ENCODE data around the gene NHS.

NHS gene

GRCh38 chrX:17687648-17688047 is 312.6 kb downstream of the NHS start:
- Histone ChIP-seq H2BK120ac (ENCODE audit: low read depth, low read length) (no peak overlapping the region), H3K27ac (ENCODE audit: low read depth, low read length) (no peak overlapping the region), H3K4me3 (ENCODE audit: low read length) (no peak overlapping the region), H3K56ac (ENCODE audit: low read length) (no peak overlapping the region), H3K79me2 (ENCODE audit: control insufficient read depth, insufficient read depth, low read length) (no peaks in the 10 kb centered on the region), H4K5ac (ENCODE audit: low read length) (no peak overlapping the region), H2BK15ac (replicated peaks; ENCODE audit: low read depth) (no peak overlapping the region), H3K4ac (ENCODE audit: low read depth, low read length) (no peak overlapping the region), H3K36me3 (ENCODE audit: control insufficient read depth, insufficient read depth, low read length) (no peaks in the 10 kb centered on the region), H3K4me1 (ENCODE audit: control insufficient read depth, low read depth, low read length) (no peaks in the 10 kb centered on the region), H2BK5ac (ENCODE audit: low read length) (no peak overlapping the region), H3K9ac (ENCODE audit: low read length) (no peak overlapping the region), H2AK5ac (ENCODE audit: low read length) (no peak overlapping the region), H3K4me2 (ENCODE audit: low read length) (no peak overlapping the region), H4K8ac (ENCODE audit: low read depth, low read length) (no peak overlapping the region), H3K79me1 (ENCODE audit: low read length) (no peaks in the 10 kb centered on the region), H3K18ac (ENCODE audit: low read length) (no peak overlapping the region), H3K23ac (ENCODE audit: low read length) (no peak overlapping the region), H3K27me3 (ENCODE audit: insufficient read depth, low read length, poor library complexity) (no peaks in the 10 kb centered on the region)
- WGBS (ENCODE audit: extremely low coverage, insufficient coverage, low lambda C conversion rate) = no CpG with 5 or more reads among the region's 14 CpGs
- no peak for DNase-seq

DNA sequence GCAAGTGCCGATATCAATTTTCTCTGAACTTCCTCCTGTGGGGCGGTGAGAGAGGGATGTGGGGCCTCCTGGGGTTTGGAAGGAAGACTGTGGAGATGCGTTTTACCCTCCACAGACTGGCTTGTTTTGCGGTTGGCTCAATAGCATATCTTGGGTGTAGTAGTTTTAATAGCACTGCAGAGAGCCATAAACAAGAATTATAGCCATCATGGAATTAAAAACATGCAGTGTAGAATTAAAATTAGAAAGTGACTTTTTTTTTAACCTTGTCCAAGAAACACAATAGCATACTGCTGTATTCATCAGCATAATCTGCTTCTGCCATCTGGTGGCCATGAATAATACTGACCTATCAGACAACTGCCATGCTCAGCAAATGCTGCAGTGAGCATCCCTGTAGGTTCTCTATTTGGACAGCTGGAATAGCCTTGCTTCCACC is 315.0 kb downstream of the NHS start:
- Histone ChIP-seq H4K5ac (ENCODE audit: low read length) (no peak overlapping the region), H3K23ac (ENCODE audit: low read length) (no peak overlapping the region), H2BK120ac (ENCODE audit: low read depth, low read length) (no peak overlapping the region), H2BK5ac (ENCODE audit: low read length) (no peak overlapping the region), H3K4me2 (ENCODE audit: low read length) (no peak overlapping the region), H3K27ac (ENCODE audit: low read depth, low read length) (no peak overlapping the region), H3K36me3 (ENCODE audit: control insufficient read depth, insufficient read depth, low read length) (no peaks in the 10 kb centered on the region), H3K18ac (ENCODE audit: low read length) (no peak overlapping the region), H3K4ac (ENCODE audit: low read depth, low read length) (no peak overlapping the region), H3K79me1 (ENCODE audit: low read length) (no peaks in the 10 kb centered on the region), H3K4me1 (ENCODE audit: control insufficient read depth, low read depth, low read length) (no peaks in the 10 kb centered on the region), H4K8ac (ENCODE audit: low read depth, low read length) (no peak overlapping the region), H3K27me3 (ENCODE audit: insufficient read depth, low read length, poor library complexity) (no peaks in the 10 kb centered on the region), H3K56ac (ENCODE audit: low read length) (no peak overlapping the region), H3K9ac (ENCODE audit: low read length) (no peak overlapping the region), H3K79me2 (ENCODE audit: control insufficient read depth, insufficient read depth, low read length) (no peaks in the 10 kb centered on the region), H3K4me3 (ENCODE audit: low read length) (no peak overlapping the region), H2AK5ac (ENCODE audit: low read length) (no peak overlapping the region), H2BK15ac (replicated peaks; ENCODE audit: low read depth) (no peak overlapping the region)
- peak; percentile 49 for DNase-seq
- WGBS (ENCODE audit: extremely low coverage, insufficient coverage, low lambda C conversion rate) = no CpG with 5 or more reads among the region's 4 CpGs

DNA sequence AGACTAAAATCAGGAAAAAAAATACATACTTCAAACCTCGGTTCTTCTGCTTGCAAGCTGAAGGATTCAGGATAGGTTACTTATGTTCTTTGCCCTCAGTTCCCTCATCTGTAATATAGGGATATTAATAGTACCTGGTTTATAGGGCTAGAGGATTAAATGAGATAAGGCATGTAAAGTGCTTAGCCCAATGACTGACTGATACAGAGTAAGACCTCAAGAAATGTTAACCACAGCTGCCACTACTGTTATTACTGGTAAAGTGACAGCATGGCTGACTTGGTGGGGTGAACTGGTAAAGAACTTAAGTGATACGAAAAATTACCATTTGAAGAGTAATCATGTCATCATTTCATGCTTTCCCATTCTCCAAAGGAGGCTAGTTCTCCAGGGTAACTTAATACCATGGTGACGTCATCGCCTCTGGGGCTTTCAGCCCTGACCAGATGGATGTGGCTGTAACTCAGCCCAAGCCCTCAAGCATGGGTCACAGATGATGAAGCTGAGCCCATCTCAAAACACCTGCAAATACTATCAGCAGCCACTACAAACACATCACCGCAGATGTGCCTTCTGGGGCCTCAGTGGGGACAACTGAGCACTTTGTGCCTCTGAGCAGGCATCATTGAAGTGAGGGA is 317.8 kb downstream of the NHS start:
- H3K27ac ChIP-seq (ENCODE audit: low read depth, low read length) = no peak overlapping the region
- no CpG with 5 or more reads among the region's 5 CpGs for WGBS (ENCODE audit: extremely low coverage, insufficient coverage, low lambda C conversion rate)
- H2AK5ac ChIP-seq (ENCODE audit: low read length) = no peak overlapping the region
- no peak overlapping the region for H2BK15ac ChIP-seq (replicated peaks; ENCODE audit: low read depth)
- DNase-seq = peak; percentile 59
- no peak overlapping the region for H3K4me3 ChIP-seq (ENCODE audit: low read length)
- no peak overlapping the region for H3K56ac ChIP-seq (ENCODE audit: low read length)
- no peak overlapping the region for H4K5ac ChIP-seq (ENCODE audit: low read length)
- no peak overlapping the region for H3K23ac ChIP-seq (ENCODE audit: low read length)
- H3K4me1 ChIP-seq (ENCODE audit: control insufficient read depth, low read depth, low read length) = no peaks in the 10 kb centered on the region
- no peak overlapping the region for H3K4me2 ChIP-seq (ENCODE audit: low read length)
- no peak overlapping the region for H3K9ac ChIP-seq (ENCODE audit: low read length)
- H3K79me2 ChIP-seq (ENCODE audit: control insufficient read depth, insufficient read depth, low read length) = no peaks in the 10 kb centered on the region
- no peak overlapping the region for H2BK120ac ChIP-seq (ENCODE audit: low read depth, low read length)
- H3K27me3 ChIP-seq (ENCODE audit: insufficient read depth, low read length, poor library complexity) = no peaks in the 10 kb centered on the region
- H3K4ac ChIP-seq (ENCODE audit: low read depth, low read length) = no peak overlapping the region
- no peak overlapping the region for H2BK5ac ChIP-seq (ENCODE audit: low read length)
- no peaks in the 10 kb centered on the region for H3K36me3 ChIP-seq (ENCODE audit: control insufficient read depth, insufficient read depth, low read length)
- no peak overlapping the region for H4K8ac ChIP-seq (ENCODE audit: low read depth, low read length)
- no peaks in the 10 kb centered on the region for H3K79me1 ChIP-seq (ENCODE audit: low read length)
- H3K18ac ChIP-seq (ENCODE audit: low read length) = no peak overlapping the region

GRCh38 chrX:17697191-17697590 is 322.2 kb downstream of the NHS start:
- Histone ChIP-seq H2BK15ac (replicated peaks; ENCODE audit: low read depth) (no peak overlapping the region), H3K9ac (ENCODE audit: low read length) (no peak overlapping the region), H2BK5ac (ENCODE audit: low read length) (no peak overlapping the region), H3K18ac (ENCODE audit: low read length) (no peak overlapping the region), H4K5ac (ENCODE audit: low read length) (no peak overlapping the region), H3K36me3 (ENCODE audit: control insufficient read depth, insufficient read depth, low read length) (no peaks in the 10 kb centered on the region), H3K4ac (ENCODE audit: low read depth, low read length) (no peak overlapping the region), H3K56ac (ENCODE audit: low read length) (no peak overlapping the region), H2BK120ac (ENCODE audit: low read depth, low read length) (no peak overlapping the region), H4K8ac (ENCODE audit: low read depth, low read length) (no peak overlapping the region), H2AK5ac (ENCODE audit: low read length) (no peak overlapping the region), H3K27me3 (ENCODE audit: insufficient read depth, low read length, poor library complexity) (no peaks in the 10 kb centered on the region), H3K23ac (ENCODE audit: low read length) (no peak overlapping the region), H3K27ac (ENCODE audit: low read depth, low read length) (no peak overlapping the region), H3K4me1 (ENCODE audit: control insufficient read depth, low read depth, low read length) (no peaks in the 10 kb centered on the region), H3K4me2 (ENCODE audit: low read length) (no peak overlapping the region), H3K4me3 (ENCODE audit: low read length) (no peak overlapping the region), H3K79me1 (ENCODE audit: low read length) (no peaks in the 10 kb centered on the region), H3K79me2 (ENCODE audit: control insufficient read depth, insufficient read depth, low read length) (no peaks in the 10 kb centered on the region)
- no CpG with 5 or more reads among the region's 1 CpG for WGBS (ENCODE audit: extremely low coverage, insufficient coverage, low lambda C conversion rate)
- DNase-seq = no peak

GRCh38 chrX:17700976-17701375 is 326.0 kb downstream of the NHS start:
- no peaks in the 10 kb centered on the region for H3K36me3 ChIP-seq (ENCODE audit: control insufficient read depth, insufficient read depth, low read length)
- no peak overlapping the region for H3K18ac ChIP-seq (ENCODE audit: low read length)
- H3K9ac ChIP-seq (ENCODE audit: low read length) = no peak overlapping the region
- DNase-seq = no peak
- no peak overlapping the region for H2BK120ac ChIP-seq (ENCODE audit: low read depth, low read length)
- no peak overlapping the region for H4K8ac ChIP-seq (ENCODE audit: low read depth, low read length)
- no peak overlapping the region for H3K23ac ChIP-seq (ENCODE audit: low read length)
- no peak overlapping the region for H3K4me3 ChIP-seq (ENCODE audit: low read length)
- WGBS (ENCODE audit: extremely low coverage, insufficient coverage, low lambda C conversion rate) = no CpG with 5 or more reads among the region's 1 CpG
- H3K4me2 ChIP-seq (ENCODE audit: low read length) = no peak overlapping the region
- H3K56ac ChIP-seq (ENCODE audit: low read length) = no peak overlapping the region
- no peak overlapping the region for H4K5ac ChIP-seq (ENCODE audit: low read length)
- H3K79me2 ChIP-seq (ENCODE audit: control insufficient read depth, insufficient read depth, low read length) = no peaks in the 10 kb centered on the region
- no peak overlapping the region for H2BK15ac ChIP-seq (replicated peaks; ENCODE audit: low read depth)
- H3K4me1 ChIP-seq (ENCODE audit: control insufficient read depth, low read depth, low read length) = no peaks in the 10 kb centered on the region
- no peak overlapping the region for H3K27ac ChIP-seq (ENCODE audit: low read depth, low read length)
- H3K4ac ChIP-seq (ENCODE audit: low read depth, low read length) = no peak overlapping the region
- no peak overlapping the region for H2AK5ac ChIP-seq (ENCODE audit: low read length)
- H3K27me3 ChIP-seq (ENCODE audit: insufficient read depth, low read length, poor library complexity) = no peaks in the 10 kb centered on the region
- H3K79me1 ChIP-seq (ENCODE audit: low read length) = no peaks in the 10 kb centered on the region
- H2BK5ac ChIP-seq (ENCODE audit: low read length) = no peak overlapping the region

DNA sequence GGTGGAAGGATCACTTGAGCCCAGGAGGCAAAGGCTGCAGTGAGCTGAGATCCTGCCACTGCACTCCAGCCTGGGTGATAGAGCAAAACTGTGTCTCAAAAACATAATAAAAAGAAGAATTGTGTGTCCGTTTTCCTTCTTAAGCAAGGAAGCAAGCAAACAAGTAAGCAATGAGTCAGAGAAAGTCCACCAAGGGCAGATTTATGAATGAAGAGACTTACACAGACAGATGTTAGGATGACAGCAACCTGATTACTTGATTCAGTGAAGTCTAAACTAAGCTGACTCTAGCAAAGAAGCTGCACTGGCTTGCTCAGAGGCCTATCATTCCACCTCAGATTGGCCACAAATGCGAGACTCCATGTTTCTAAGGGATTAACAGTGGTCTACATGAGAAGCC is 328.2 kb downstream of the NHS start:
- Histone ChIP-seq H3K4ac (ENCODE audit: low read depth, low read length) (no peak overlapping the region), H2BK120ac (ENCODE audit: low read depth, low read length) (no peak overlapping the region), H3K4me2 (ENCODE audit: low read length) (no peak overlapping the region), H3K36me3 (ENCODE audit: control insufficient read depth, insufficient read depth, low read length) (no peaks in the 10 kb centered on the region), H3K4me1 (ENCODE audit: control insufficient read depth, low read depth, low read length) (no peaks in the 10 kb centered on the region), H2BK5ac (ENCODE audit: low read length) (no peak overlapping the region), H2AK5ac (ENCODE audit: low read length) (no peak overlapping the region), H4K5ac (ENCODE audit: low read length) (no peak overlapping the region), H3K18ac (ENCODE audit: low read length) (no peak overlapping the region), H3K23ac (ENCODE audit: low read length) (no peak overlapping the region), H3K79me1 (ENCODE audit: low read length) (no peaks in the 10 kb centered on the region), H3K4me3 (ENCODE audit: low read length) (no peak overlapping the region), H3K27ac (ENCODE audit: low read depth, low read length) (no peak overlapping the region), H3K9ac (ENCODE audit: low read length) (no peak overlapping the region), H3K56ac (ENCODE audit: low read length) (no peak overlapping the region), H4K8ac (ENCODE audit: low read depth, low read length) (no peak overlapping the region), H3K79me2 (ENCODE audit: control insufficient read depth, insufficient read depth, low read length) (no peaks in the 10 kb centered on the region), H2BK15ac (replicated peaks; ENCODE audit: low read depth) (no peak overlapping the region), H3K27me3 (ENCODE audit: insufficient read depth, low read length, poor library complexity) (no peaks in the 10 kb centered on the region)
- no CpG with 5 or more reads among the region's 2 CpGs for WGBS (ENCODE audit: extremely low coverage, insufficient coverage, low lambda C conversion rate)
- no peak for DNase-seq
